GM21825 (cell line): Measurements from ENCODE around the gene TRIM59.
A peak's percentile ranks its signal among the peaks of the same experiment; 100 is the strongest.

ENCODE experiments used
- ATAC-seq: cut with Tn5 transposase; IDR thresholded peaks from one replicate; pipeline ENCODE4 v1.9.1; 2021; ENCODE audit warnings: mild to moderate bottlenecking, moderate library complexity; ENCODE audit not compliant: unreplicated experiment

TRIM59 gene

DNA sequence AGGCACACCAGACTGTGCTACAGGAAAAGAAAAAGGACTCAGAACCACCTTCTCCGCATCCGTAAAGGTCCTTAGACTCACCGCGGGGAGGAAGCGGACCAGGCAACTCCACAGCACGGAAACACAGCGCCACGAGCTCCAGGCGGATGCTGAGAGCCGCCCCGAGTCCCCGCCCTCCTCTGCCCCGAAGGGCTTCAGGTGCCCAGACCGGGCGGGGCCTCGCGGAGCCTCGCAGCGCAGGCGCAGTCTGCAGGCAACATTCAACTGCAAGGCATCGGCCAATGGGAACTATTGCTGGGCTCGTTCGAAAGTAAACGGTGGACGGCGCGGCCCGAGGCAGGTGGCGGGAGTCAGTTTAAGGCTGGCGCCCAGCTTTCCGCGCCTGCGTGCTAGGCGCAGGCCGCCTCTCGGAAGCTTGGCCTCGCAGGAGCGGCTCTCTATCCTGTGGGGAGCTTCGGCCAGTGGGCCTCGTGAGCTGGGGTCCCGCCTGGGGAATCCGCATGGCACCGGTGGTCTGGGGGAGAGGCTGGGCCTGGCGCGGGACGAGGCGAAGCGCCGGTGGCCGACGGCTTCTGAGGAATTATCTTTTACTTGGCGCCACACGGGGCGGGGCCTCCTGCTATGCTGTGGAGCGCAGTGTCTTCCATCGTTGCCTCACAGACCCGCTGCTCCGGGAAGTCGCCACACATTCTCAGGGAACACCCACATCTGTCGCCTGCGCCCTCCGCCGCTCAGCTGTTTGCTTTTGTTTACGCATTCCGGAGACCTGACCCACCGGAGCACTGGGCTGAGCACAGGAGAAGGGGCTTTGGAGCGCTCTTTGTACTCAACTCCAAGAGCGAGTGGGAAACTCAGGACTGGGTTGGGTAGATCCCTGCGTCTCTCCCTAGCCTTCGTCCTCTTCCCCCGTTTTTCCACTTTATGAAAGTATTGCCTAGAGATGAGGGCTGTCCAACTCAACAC is at the start of gene TRIM59:
TSS of gene TRIM59 (minus strand) at position 151 of the 963 bp plus-strand sequence. CDS start 10,603 bp downstream, outside the sequence.
- ATAC-seq = peak; percentile 96

DNA sequence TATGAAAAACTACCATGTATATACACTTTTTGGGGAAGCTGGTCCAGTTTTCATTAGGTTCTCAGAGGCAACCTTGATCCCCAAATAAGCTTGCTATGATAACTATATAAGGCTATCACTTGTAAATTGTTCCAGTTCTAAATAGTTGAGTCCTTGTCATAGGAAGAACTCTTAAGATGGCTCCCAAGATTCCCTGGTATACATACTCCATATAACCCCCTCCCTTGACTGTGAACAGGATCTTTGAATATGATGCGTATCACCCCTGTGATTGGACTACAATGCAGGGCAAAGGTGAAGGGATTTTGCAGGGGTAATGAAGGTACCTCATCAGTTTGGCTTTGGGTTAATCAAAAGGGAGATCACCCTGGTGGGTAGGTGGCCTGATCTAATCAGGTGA is 48.6 kb upstream of the TRIM59 start:
- ATAC-seq = no peak

GRCh38 chr3:160490166-160490565 is 40.6 kb upstream of the TRIM59 start:
- no peak for ATAC-seq

DNA sequence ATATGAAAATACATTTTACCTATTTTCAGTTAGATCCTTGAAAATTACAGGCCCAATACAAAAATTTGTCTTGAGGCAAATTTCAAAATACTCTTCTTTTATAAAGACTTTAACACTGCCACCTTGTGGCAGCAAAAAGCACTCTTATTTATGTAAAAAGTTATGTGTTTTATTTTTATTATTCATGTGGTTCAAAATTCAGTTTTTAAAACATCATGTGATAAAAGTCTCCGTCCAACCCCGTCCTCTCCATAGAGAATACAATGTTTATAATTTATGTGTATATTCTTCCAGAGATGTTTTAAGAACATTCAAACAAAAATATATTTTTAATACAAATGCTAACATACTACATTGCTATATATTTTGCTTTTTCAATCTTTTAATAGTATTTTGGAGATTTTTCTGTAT is 36.9 kb upstream of the TRIM59 start:
- no peak for ATAC-seq

DNA sequence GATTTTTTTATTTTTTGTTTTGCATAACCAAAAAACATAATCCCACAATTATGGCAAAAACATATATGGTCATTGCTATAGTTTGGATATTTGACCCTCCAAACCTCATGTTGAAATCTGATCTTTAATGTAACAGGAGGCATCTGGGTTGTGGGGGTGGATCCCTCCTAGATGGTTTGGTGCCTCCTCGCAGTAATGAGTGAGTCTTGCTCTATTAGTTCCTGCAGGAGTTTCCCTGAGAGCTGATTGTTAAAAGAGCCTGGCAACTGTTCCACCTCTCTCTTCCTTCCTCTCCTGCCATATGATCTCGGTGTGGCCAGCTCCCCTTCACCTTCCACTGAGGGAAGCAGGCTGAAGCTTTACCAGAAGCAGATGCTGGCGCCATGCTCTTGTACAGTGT is 33.2 kb upstream of the TRIM59 start:
- no peak for ATAC-seq

DNA sequence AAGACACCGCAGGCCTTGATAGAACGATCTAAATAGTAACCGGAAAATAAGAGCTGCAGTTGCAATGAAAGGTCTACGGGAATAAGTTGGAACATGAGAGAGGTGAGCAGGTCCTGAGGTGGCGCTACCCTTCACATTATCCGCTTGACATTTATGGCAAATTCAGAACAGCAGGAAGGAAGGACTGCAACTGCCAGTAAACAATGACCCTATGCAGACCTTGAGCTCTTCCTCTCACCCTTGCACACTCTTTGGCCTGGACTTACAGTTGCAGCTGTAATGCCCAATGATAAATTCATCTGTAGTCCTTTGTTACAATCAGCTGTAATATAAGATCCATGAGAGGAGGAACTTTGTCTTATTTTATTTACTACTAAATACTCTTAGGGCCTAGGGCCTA is 32.3 kb upstream of the TRIM59 start:
- ATAC-seq = no peak

DNA sequence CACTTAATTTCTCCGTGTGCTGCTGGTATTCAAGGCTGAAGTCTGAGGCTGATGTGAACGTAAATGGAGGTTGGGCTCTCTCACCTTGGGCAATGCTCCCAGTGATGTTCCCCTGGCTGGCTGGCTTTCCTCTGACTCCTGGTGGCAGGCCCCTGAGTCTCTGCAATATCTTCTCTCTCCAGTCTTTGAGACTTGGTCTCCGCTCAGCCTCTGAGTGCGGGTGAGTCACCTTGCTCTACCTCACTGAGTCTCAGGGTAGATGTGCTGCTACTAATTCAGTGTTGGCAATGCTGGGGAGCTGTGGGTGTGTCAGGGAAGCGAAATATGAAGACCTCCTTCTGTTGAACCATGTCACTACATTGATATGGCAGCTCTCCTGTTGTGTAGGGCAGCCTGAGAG is 31.3 kb upstream of the TRIM59 start:
- ATAC-seq = no peak

GRCh38 chr3:160479376-160479775 is 29.8 kb upstream of the TRIM59 start:
- no peak for ATAC-seq

- no peak for ATAC-seq
Measured at GRCh38 chr3:160478338-160478737, 28.8 kb upstream of the TRIM59 start.

GRCh38 chr3:160477750-160478149 is 28.2 kb upstream of the TRIM59 start:
- ATAC-seq = no peak

DNA sequence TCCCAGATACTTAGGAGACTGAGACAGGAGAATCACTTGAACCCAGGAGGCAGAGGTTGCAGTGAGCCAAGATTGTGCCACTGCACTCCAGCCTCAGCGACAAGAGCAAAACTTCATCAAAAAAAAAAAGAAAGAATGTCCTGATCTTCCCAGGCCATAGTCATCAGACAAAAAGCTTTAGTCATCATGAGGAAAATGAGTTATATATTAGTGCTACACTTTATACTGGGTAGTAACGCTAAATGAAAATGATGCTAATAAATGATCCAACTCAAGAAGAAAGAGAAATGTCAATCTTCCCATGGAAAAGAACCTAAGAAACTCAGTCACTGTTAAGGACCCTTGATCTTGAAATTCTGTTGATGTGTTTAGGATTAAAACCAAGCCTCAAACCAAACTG is 26.3 kb upstream of the TRIM59 start:
- no peak for ATAC-seq

DNA sequence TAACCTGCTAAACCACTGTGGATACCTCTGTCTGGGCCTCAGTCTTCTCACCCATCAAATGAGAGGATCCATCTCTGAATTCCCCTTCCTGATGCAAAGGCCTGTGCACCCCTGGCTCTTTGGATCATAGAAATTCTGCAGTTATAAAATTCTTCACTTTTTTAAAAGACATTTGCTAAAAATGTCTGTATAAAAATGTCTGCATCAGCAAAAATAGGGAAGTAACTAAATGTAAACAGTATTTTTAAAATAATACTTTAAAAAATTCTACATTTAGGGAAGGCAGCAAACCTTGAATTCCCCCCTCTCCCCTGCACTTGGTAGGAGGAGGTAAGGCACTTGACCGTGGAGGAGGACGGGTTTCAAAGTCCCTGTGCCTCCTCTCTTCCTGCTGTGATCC is 25.6 kb upstream of the TRIM59 start:
- ATAC-seq = no peak

DNA sequence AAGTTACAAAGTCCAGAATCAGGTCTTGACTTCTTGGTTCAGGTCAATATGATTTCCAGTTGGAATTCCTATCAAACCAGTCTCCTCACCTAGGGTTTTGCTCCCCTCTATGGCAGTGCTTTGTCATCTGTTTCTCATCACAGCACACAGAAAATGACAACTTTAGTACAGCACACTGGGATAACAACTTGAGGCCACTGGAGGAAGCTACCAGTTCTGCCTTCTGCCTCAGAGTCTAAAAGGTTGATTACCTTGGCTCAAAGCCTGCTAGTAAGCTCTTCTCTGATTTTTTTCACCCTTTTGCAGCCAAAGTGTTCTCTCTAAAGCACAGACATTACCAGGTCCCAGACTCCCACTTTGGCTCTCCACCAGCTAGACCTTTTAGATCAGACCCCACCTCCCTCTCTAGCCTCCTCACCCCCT is 24.8 kb upstream of the TRIM59 start:
- no peak for ATAC-seq

DNA sequence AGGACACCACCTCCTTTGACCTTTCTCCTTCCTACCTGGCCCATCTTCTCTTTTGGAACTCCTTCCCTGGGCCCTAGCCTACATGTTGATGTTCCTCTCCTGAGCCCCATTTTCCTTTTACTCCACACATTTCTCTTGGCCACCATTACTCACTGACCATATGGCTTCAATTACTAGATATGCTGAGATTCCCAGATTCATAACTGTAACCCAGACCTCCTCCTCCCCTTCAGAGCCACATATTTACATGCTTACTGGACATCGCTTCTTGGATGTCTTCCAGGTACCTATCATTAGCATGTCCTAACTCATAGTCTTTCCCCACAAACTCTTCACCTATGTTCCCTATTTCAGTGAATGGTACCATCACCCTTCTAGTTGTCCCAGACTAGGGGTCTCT is 24.4 kb upstream of the TRIM59 start:
- ATAC-seq = no peak

- no peak for ATAC-seq
Measured at GRCh38 chr3:160473221-160473620, 23.6 kb upstream of the TRIM59 start.

DNA sequence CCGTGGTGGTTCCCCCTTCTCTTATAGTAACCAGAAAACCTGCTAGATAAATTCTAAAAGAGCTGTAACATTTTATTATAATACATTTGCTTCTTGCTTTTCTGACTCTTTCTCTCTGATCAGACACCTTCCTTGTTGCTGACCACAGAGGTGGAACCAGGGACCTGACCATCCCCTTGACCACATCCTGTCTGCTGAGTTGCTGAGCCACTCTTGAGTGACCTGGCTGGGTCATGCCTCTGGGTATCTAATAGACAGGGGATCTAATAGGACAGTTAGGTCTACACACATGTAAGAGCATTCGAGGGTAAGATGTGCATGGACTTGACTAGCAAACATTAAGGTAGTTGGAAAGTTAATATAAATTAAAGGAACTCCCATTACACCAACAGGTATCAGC is 22.8 kb upstream of the TRIM59 start:
- ATAC-seq = no peak

DNA sequence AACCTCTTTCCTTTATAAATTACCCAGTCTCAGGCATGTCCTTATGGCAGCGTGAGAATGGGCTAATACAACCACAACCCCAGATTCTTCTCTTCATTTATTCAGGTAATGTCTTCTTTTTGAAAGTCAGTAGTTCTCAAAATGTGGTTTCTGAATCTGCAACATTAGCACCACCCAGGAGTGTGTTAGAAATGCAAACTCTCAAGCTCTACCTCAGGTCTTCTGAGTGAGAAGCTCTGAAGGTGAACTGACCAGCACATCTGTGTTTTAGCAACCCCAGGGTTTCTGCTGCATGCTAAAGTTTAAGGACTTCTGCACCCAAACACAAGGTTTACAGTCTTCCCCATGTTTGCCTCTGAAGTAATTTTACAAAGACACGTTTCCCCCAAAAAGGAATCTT is 22.3 kb upstream of the TRIM59 start:
- ATAC-seq = no peak

- no peak for ATAC-seq
Measured at GRCh38 chr3:160470181-160470580, 20.6 kb upstream of the TRIM59 start.

- ATAC-seq = no peak
Measured at GRCh38 chr3:160464971-160465370, 15.4 kb upstream of the TRIM59 start.

DNA sequence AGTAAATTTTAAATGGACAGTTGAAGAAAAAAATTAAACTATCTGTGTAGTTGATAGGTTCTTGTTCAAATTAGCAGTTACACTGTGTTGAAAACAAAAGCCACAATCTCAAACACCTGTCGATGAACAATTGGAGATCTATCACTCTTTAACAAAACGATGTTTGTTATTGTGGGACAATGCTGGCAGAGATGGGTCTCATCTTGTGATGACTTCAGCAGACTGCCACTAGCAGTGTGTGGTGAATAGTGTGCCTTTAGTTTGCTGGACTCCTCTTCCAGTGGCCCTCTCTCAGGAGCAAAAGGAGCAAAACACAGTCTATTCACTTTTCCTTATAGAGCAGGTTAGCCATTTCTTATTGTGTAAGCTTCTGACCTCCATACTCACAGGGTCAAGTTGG is 14.7 kb upstream of the TRIM59 start:
- no peak for ATAC-seq

DNA sequence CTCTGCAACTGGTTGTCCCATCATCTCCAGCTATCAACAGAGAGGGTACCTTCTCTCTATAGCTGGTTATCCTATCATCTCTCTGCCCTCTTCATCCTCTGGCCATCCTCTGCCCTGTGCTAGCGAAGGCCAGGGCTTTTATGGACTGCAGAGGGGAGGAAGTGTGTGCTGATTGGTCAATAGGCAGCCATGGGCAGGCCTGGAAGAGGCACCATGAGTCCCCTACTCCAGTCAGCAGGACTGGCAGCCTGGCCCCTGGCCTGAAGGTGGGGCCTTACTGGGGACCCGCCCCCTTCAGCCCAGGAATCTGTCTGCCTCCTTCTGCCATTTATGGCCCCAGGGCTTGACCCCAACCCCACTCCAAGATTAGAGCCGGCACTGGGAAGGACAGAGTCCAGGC is 10.4 kb upstream of the TRIM59 start:
- no peak for ATAC-seq

DNA sequence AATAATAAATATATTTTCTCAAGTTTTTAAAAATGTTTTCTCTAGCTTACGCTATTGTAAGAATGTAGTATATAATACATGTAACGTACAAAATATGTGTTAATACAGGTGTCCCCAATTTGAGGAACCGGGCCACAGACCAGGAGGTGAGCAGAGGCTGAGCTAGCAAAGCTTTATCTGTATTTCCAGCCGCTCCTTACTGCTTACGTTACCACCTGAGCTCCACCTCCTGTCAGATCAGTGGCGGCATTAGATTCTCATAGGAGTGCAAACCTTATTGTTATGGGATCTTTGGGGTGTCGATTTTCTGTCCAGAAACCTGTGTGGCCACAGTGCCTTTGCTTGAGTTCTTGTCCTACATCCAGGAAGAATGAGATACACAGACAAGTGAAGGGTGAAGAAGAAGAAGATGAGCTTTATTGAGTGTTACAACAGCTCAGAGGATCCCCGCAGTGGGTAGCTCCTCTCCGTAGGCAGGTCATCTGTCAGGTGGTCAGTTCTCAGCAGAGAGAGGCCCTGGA is 9.9 kb upstream of the TRIM59 start:
- no peak for ATAC-seq
